ENCODE results near the gene DCDC1.
A peak's percentile ranks its signal among the peaks of the same experiment; 100 is the strongest.

Gene DCDC1

GRCh38 chr11:31383116-31383515 lies 13.6 kb upstream of the DCDC1 start:
- H3K36me3 Mint-ChIP-seq (ENCODE audit: insufficient read depth), result peaks cover 1% of the 10 kb centered on the region
- no peaks in the 10 kb centered on the region for H3K9me3 Mint-ChIP-seq
- H3K27me3 Mint-ChIP-seq, result no peaks in the 10 kb centered on the region
- H3K4me1 Mint-ChIP-seq, result peaks cover 32% of the 10 kb centered on the region
- DNase-seq (ENCODE audit: low spot score in 2 of 2) (no peak), ATAC-seq (replicated peaks; ENCODE audit: extremely low read depth, poor library complexity, severe bottlenecking) (no peak)
- no peak overlapping the region for H3K27ac Mint-ChIP-seq (ENCODE audit: low read depth)
- H3K4me3 Mint-ChIP-seq, result no peak overlapping the region

GRCh38 chr11:31375879-31376278 lies 6.3 kb upstream of the DCDC1 start:
- Mint-ChIP-seq H3K9me3 (no peaks in the 10 kb centered on the region), H3K27ac (ENCODE audit: low read depth) (no peak overlapping the region), H3K4me3 (no peak overlapping the region), H3K36me3 (ENCODE audit: insufficient read depth) (peaks cover 8% of the 10 kb centered on the region), H3K27me3 (no peaks in the 10 kb centered on the region), H3K4me1 (peaks cover 42% of the 10 kb centered on the region)
- DNase-seq (ENCODE audit: low spot score in 2 of 2) (no peak), ATAC-seq (replicated peaks; ENCODE audit: extremely low read depth, poor library complexity, severe bottlenecking) (no peak)

- Mint-ChIP-seq H3K4me1 (peaks cover 40% of the 10 kb centered on the region), H3K27ac (ENCODE audit: low read depth) (no peak overlapping the region), H3K4me3 (no peak overlapping the region), H3K27me3 (peaks cover 20% of the 10 kb centered on the region), H3K9me3 (no peaks in the 10 kb centered on the region), H3K36me3 (ENCODE audit: insufficient read depth) (peaks cover 6% of the 10 kb centered on the region)
- ATAC-seq (replicated peaks; ENCODE audit: extremely low read depth, poor library complexity, severe bottlenecking) (no peak), DNase-seq (ENCODE audit: low spot score in 2 of 2) (no peak)
Measured at GRCh38 chr11:31366795-31367194, 2.7 kb downstream of the DCDC1 start.

- H3K4me3 Mint-ChIP-seq, result no peak overlapping the region
- no peak for ATAC-seq (replicated peaks; ENCODE audit: extremely low read depth, poor library complexity, severe bottlenecking)
Measured at GRCh38 chr11:31361743-31362142, 7.8 kb downstream of the DCDC1 start.

GRCh38 chr11:31355817-31356216 lies 13.7 kb downstream of the DCDC1 start:
- Mint-ChIP-seq H3K36me3 (ENCODE audit: insufficient read depth) (no peaks in the 10 kb centered on the region), H3K27me3 (peaks cover 45% of the 10 kb centered on the region), H3K27ac (ENCODE audit: low read depth) (no peak overlapping the region), H3K4me1 (no peaks in the 10 kb centered on the region), H3K4me3 (no peak overlapping the region), H3K9me3 (no peaks in the 10 kb centered on the region)
- DNase-seq (ENCODE audit: low spot score in 2 of 2) (no peak), ATAC-seq (replicated peaks; ENCODE audit: extremely low read depth, poor library complexity, severe bottlenecking) (no peak)

More at GRCh38 chr11:31361743-31362142, 7.8 kb downstream of the DCDC1 start:
- Mint-ChIP-seq H3K27ac (ENCODE audit: low read depth) (no peak overlapping the region), H3K9me3 (no peaks in the 10 kb centered on the region), H3K4me1 (peaks cover 5% of the 10 kb centered on the region), H3K27me3 (peaks cover 20% of the 10 kb centered on the region), H3K36me3 (ENCODE audit: insufficient read depth) (no peaks in the 10 kb centered on the region)
- no peak for DNase-seq (ENCODE audit: low spot score in 2 of 2)

GRCh38 chr11:31355131-31355530 lies 14.4 kb downstream of the DCDC1 start:
- Mint-ChIP-seq H3K27ac (ENCODE audit: low read depth) (no peak overlapping the region), H3K4me1 (no peaks in the 10 kb centered on the region), H3K27me3 (peaks cover 45% of the 10 kb centered on the region), H3K36me3 (ENCODE audit: insufficient read depth) (no peaks in the 10 kb centered on the region), H3K9me3 (no peaks in the 10 kb centered on the region), H3K4me3 (no peak overlapping the region)
- DNase-seq (ENCODE audit: low spot score in 2 of 2) (no peak), ATAC-seq (replicated peaks; ENCODE audit: extremely low read depth, poor library complexity, severe bottlenecking) (no peak)

GRCh38 chr11:31351168-31351567 lies 18.4 kb downstream of the DCDC1 start:
- no peak for ATAC-seq (replicated peaks; ENCODE audit: extremely low read depth, poor library complexity, severe bottlenecking)
- no peak for DNase-seq (ENCODE audit: low spot score in 2 of 2)
- Mint-ChIP-seq H3K9me3 (no peaks in the 10 kb centered on the region), H3K4me1 (no peaks in the 10 kb centered on the region), H3K27me3 (peaks cover 59% of the 10 kb centered on the region), H3K4me3 (no peak overlapping the region), H3K36me3 (ENCODE audit: insufficient read depth) (no peaks in the 10 kb centered on the region), H3K27ac (ENCODE audit: low read depth) (no peak overlapping the region)

- H3K27ac Mint-ChIP-seq (ENCODE audit: low read depth), result no peak overlapping the region
- H3K36me3 Mint-ChIP-seq (ENCODE audit: insufficient read depth), result no peaks in the 10 kb centered on the region
- H3K4me3 Mint-ChIP-seq, result no peak overlapping the region
- no peak for DNase-seq (ENCODE audit: low spot score in 2 of 2)
- ATAC-seq (replicated peaks; ENCODE audit: extremely low read depth, poor library complexity, severe bottlenecking), result no peak
- H3K4me1 Mint-ChIP-seq, result no peaks in the 10 kb centered on the region
- no peaks in the 10 kb centered on the region for H3K9me3 Mint-ChIP-seq
- peaks cover 54% of the 10 kb centered on the region for H3K27me3 Mint-ChIP-seq
Measured at GRCh38 chr11:31340903-31341572, 28.5 kb downstream of the DCDC1 start.

GRCh38 chr11:31337806-31338205 lies 31.7 kb downstream of the DCDC1 start:
- no peak for ATAC-seq (replicated peaks; ENCODE audit: extremely low read depth, poor library complexity, severe bottlenecking)
- Mint-ChIP-seq H3K27ac (ENCODE audit: low read depth) (no peak overlapping the region), H3K27me3 (peaks cover 65% of the 10 kb centered on the region), H3K4me3 (no peak overlapping the region), H3K36me3 (ENCODE audit: insufficient read depth) (no peaks in the 10 kb centered on the region), H3K9me3 (no peaks in the 10 kb centered on the region), H3K4me1 (no peaks in the 10 kb centered on the region)
- no peak for DNase-seq (ENCODE audit: low spot score in 2 of 2)

- H3K4me1 Mint-ChIP-seq, result peaks cover 5% of the 10 kb centered on the region
- H3K9me3 Mint-ChIP-seq, result no peaks in the 10 kb centered on the region
- H3K36me3 Mint-ChIP-seq (ENCODE audit: insufficient read depth), result no peaks in the 10 kb centered on the region
- no peak for DNase-seq (ENCODE audit: low spot score in 2 of 2)
- peaks cover 19% of the 10 kb centered on the region for H3K27me3 Mint-ChIP-seq
- no peak overlapping the region for H3K4me3 Mint-ChIP-seq
- no peak for ATAC-seq (replicated peaks; ENCODE audit: extremely low read depth, poor library complexity, severe bottlenecking)
- no peak overlapping the region for H3K27ac Mint-ChIP-seq (ENCODE audit: low read depth)
Measured at GRCh38 chr11:31328697-31329096, 40.8 kb downstream of the DCDC1 start.

- Mint-ChIP-seq H3K27ac (ENCODE audit: low read depth) (peak overlapping the region; percentile 14), H3K27me3 (peaks cover 7% of the 10 kb centered on the region), H3K36me3 (ENCODE audit: insufficient read depth) (no peaks in the 10 kb centered on the region), H3K9me3 (no peaks in the 10 kb centered on the region), H3K4me1 (peaks cover 5% of the 10 kb centered on the region), H3K4me3 (peak overlapping the region; percentile 33)
- DNase-seq (ENCODE audit: low spot score in 2 of 2) (no peak), ATAC-seq (replicated peaks; ENCODE audit: extremely low read depth, poor library complexity, severe bottlenecking) (no peak)
Measured at GRCh38 chr11:31327417-31327816, 42.1 kb downstream of the DCDC1 start.

GRCh38 chr11:31326470-31327148 lies 42.9 kb downstream of the DCDC1 start:
- peaks cover 5% of the 10 kb centered on the region for H3K4me1 Mint-ChIP-seq
- H3K27me3 Mint-ChIP-seq, result peaks cover 8% of the 10 kb centered on the region
- ATAC-seq (replicated peaks; ENCODE audit: extremely low read depth, poor library complexity, severe bottlenecking) (peak; percentile 46), DNase-seq (ENCODE audit: low spot score in 2 of 2) (no peak)
- H3K9me3 Mint-ChIP-seq, result no peaks in the 10 kb centered on the region
- H3K36me3 Mint-ChIP-seq (ENCODE audit: insufficient read depth), result no peaks in the 10 kb centered on the region
- peak overlapping the region; percentile 50 for H3K4me3 Mint-ChIP-seq
- H3K27ac Mint-ChIP-seq (ENCODE audit: low read depth), result peak overlapping the region; percentile 35

- Mint-ChIP-seq H3K27me3 (peaks cover 12% of the 10 kb centered on the region), H3K9me3 (no peaks in the 10 kb centered on the region), H3K4me1 (peaks cover 5% of the 10 kb centered on the region), H3K27ac (ENCODE audit: low read depth) (no peak overlapping the region), H3K4me3 (no peak overlapping the region), H3K36me3 (ENCODE audit: insufficient read depth) (no peaks in the 10 kb centered on the region)
- DNase-seq (ENCODE audit: low spot score in 2 of 2), result no peak
- ATAC-seq (replicated peaks; ENCODE audit: extremely low read depth, poor library complexity, severe bottlenecking), result no peak
Measured at GRCh38 chr11:31325160-31325559, 44.4 kb downstream of the DCDC1 start.
